Fibroblast of mammary gland (primary cell): ENCODE measurements around the gene PCED1B.
"Not testable (repeated sequence)": the region's sequence is repeated elsewhere in the genome, so short reads cannot be mapped to it uniquely, and the experiment has no call there.

ENCODE experiments used
- DNase-seq: peaks from one replicate; pipeline ENCODE4 v3.0.0-alpha.2; 2010; ENCODE audit warnings: low read depth
- H3K4me3 ChIP-seq: 2 replicates; pipeline ENCODE4 v1.5.1; 2011; ENCODE audit warnings: low read depth, mild to moderate bottlenecking, low read length, moderate library complexity; ENCODE audit not compliant: control insufficient read depth
- TF ChIP-seq, protein P1 (sequence below): conservative IDR thresholded peaks from 2 replicates; pipeline ENCODE4 v1.5.1; 2011; ENCODE audit warnings: low read depth, low read length, inconsistent platforms; ENCODE audit not compliant: control insufficient read depth, insufficient read depth

Gene PCED1B

DNA sequence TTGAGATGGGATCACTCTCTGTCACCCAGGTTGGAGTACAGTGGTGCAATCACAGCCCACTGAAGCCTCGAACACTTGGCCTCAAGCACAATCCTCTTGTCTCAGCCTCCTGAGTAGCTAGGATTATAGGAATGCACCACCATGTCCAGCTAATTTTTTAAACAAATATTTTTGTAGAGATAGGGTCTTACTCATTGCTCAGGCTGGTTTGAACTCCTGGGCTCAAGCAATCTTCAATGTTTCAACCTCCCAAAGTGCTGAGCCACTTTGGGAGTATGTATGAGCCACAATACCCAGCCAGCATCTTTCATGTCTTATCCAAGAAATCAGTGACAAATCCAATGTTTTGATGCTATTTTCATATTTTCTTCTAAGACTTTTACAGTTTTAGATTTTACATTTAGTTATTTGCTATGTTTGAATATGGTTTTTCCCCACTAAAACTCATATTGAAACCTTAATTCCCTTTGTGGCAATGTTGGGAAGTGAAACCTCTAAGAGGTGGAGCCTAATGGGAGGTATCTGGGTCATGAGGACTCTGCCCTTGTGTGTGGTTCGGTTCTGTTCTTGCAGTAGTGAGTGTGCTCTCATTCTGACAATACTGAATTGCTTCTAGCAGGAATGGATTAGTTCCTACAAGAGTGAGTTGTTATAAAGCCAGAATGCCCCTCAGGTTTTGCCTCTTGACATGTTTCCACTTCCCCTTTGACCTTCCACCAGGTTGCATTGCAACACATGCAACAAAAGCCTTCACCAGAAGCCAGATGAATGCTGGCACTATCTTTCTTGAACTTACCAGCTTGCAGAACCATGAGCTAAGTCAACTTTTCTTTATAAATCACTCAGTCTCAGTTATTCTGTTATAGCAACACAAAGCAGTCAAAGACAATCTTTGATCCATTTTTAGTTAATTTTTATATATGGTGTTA is 81.2 kb downstream of the PCED1B start:
- DNase-seq = no peak
- TF ChIP-seq, protein P1, sequence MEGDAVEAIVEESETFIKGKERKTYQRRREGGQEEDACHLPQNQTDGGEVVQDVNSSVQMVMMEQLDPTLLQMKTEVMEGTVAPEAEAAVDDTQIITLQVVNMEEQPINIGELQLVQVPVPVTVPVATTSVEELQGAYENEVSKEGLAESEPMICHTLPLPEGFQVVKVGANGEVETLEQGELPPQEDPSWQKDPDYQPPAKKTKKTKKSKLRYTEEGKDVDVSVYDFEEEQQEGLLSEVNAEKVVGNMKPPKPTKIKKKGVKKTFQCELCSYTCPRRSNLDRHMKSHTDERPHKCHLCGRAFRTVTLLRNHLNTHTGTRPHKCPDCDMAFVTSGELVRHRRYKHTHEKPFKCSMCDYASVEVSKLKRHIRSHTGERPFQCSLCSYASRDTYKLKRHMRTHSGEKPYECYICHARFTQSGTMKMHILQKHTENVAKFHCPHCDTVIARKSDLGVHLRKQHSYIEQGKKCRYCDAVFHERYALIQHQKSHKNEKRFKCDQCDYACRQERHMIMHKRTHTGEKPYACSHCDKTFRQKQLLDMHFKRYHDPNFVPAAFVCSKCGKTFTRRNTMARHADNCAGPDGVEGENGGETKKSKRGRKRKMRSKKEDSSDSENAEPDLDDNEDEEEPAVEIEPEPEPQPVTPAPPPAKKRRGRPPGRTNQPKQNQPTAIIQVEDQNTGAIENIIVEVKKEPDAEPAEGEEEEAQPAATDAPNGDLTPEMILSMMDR = no peak
- no peak overlapping the region for H3K4me3 ChIP-seq

DNA sequence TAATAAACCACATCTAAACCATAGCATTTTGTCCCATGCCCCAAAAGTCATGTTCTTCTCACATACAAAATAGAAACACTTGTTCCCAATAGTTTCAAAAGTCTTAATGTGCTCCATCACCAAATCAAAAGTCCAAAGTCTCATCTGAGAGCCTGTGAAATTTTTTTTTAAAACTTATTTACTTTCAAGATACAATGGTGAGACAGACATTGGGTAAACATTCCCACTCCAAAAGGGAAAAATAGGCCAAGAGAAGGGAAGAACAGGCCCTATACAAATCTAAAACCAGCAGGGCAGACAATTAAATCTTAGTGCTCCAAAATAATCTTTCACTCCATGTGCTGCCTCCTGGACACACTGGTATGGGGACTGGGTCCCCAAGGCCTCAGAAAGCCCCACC is 84.7 kb downstream of the PCED1B start:
- TF ChIP-seq, protein P1 = no peak
- DNase-seq = no peak
- no peak overlapping the region for H3K4me3 ChIP-seq

DNA sequence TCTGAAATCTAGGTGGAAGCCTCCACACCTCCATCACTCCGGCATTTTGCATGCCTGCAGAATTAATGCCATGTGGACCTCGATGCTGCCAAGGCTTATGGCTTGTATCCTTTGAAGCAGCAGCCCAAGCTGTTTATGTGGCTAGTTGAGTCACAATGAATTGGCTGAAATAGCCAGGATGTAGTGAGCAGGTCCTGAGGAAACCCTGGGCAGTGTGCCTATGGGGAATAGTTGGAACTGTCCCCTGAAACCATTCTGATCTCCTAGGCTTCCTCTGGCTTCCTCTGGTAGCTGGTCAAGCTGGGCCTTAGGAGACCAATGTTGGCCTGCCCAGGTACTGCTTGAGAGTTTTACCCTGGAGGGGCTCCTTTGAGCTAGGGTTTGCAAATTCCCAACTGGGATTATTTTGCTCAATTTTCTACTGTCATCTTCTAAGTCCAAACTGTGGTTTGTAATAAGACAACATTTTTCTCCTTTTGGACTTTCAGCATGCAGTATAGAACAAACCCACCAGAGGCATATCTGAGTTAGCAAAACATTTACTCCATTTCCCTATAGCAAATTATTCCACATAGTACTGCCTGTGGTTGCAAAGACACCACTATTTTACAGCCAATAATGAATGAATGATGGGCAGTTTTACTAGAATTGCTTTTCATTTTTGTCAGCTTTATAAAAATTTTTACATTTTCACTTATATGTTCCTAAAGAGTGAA is 85.5 kb downstream of the PCED1B start:
- TF ChIP-seq, protein P1 = no peak
- DNase-seq = peak; percentile 75
- no peak overlapping the region for H3K4me3 ChIP-seq

DNA sequence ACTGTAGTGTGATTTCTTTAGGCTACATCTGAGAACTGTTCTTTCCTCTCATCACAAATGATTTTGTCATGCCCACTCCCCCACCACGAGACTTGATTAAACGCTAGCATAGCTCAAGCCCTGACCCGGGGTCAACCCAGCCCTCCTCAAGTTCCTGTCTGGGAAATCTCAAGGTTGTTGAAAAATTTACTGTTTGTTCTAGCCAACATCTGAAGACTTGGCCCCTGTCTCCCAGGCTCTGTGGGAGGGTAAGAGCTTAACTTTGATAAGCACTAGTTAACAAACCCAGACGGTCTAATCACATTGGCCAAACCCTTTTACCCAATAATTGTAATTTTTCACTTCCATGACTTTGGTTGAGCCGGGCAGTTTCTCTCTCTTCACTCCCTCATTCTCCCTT is 86.5 kb downstream of the PCED1B start:
- TF ChIP-seq, protein P1 = no peak
- no peak for DNase-seq
- no peak overlapping the region for H3K4me3 ChIP-seq

DNA sequence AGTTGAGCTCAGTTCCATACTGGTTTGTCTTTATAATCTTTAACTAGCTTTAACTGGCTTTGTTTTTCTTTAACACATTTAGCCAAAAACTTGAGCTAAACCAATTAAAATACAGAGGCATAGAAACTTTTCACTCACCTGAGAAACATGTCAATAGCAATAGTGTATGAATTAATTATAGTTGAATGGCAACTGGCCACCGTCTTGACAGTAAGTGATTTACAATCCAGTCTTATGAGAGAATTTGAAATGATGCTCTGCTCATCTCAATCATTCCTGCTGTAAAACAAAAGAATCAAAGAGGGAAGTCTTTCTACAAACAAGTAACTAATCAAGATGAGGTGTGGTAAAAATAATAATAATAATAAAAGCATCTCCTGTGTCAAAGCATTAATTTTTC is 86.9 kb downstream of the PCED1B start:
- TF ChIP-seq, protein P1 = no peak
- DNase-seq = no peak
- no peak overlapping the region for H3K4me3 ChIP-seq

DNA sequence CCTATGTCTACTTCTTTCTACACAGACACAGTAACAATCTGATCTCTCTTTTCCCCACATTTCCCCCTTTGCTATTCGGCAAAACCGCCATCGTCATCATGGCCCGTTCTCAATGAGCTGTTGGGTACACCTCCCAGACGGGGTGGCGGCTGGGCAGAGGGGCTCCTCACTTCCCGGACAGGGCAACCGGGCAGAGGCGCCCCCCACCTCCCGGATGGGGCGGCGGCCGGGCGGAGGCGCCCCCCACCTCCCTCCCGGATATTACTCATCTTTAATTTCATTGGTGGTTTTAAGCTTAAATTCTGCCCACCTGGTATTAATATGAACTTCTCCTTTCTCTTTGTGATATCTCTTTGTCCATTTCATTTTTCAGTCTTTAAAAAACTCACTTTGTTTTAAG is 90.9 kb downstream of the PCED1B start:
- H3K4me3 ChIP-seq, DNase-seq: not testable (repeated sequence)

DNA sequence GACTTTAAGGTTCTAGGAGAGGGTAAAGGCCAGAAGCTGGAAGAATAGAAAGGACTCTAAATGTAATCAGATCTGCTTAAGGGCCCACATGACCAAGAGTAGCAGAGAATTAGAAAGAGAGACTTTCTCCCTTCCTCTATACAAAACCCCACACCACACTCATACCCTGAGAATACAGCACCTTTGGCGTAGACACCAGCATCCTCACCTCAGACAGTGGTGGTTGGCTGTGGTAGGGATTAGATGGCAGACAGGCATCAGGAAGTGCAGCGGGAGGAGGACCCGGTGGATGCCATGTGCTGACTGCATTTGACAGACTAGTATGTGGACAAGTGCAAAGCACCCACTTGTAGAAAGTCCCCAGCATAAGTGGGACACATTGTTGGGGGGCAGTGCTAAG is 98.6 kb downstream of the PCED1B start:
- TF ChIP-seq, protein P1 = no peak
- DNase-seq = no peak
- H3K4me3 ChIP-seq = no peak overlapping the region

DNA sequence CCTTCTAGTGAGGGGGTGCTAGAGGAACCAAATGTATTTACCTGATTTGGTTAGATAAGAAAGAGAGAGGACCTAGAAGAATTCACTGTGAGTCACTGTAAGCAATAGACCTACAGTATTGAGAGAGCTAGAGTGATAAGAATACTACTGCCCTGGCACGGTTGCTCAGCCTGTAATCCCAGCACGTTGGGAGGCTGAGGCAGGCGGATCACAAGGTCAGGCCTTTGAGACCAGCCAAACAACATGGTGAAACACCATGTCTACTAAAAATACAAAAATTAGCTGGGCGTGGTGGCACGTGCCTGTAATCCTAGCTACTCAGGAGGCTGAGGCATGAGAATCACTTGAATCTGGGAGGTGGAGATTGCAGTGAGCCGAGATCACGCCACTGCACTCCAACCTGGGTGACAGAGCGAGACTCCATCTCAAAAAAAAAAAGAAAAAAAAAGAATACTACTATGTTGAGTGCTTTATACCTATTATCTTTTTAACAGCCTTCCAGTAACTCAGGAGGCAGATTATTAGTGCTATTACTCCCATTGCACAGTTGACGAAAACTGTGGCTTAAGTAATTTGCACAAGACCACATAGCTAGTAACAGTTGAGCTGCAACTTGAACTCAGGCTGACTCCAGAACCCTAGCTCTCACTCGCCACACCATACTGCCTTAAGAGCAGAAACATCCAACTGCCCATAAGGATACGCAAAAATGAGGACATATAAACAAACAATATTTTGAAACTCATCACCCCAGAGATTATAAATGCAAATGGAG is 102.9 kb downstream of the PCED1B start:
- H3K4me3 ChIP-seq, DNase-seq: not testable (repeated sequence)
